GM21367 (cell line): ENCODE measurements around the gene SARDH.

Source experiments
- ATAC-seq: cut with Tn5 transposase; IDR thresholded peaks from one replicate; pipeline ENCODE4 v1.9.1; 2021; ENCODE audit not compliant: unreplicated experiment

SARDH gene

GRCh38 chr9:133654736-133655657 is 83.2 kb downstream of the SARDH start:
- no peak for ATAC-seq

- no peak for ATAC-seq
Measured at GRCh38 chr9:133653638-133654037, 84.5 kb downstream of the SARDH start.

- ATAC-seq: no peak
Measured at GRCh38 chr9:133650026-133650425, 88.1 kb downstream of the SARDH start.

DNA sequence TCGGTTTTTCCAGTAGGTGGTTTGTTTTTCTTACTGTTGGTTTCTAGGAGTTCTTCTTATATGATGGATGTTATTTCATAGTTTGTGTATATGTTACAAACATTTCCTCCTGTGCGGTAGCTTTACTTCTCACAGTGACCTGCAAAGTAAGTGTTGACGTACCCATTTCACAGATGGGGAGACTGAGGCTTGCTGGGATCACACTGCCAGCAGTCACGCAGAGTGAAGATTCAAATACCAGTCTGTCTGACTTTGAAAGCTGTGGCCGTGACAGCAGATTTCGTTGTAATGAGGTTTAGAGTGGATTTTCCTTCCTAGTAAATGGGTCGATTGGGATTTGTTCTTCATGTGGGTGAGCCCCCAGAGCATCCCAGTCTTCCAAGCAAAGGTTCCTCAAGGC is 89.0 kb downstream of the SARDH start:
- no peak for ATAC-seq

GRCh38 chr9:133647765-133648469 is 90.2 kb downstream of the SARDH start:
- no peak for ATAC-seq

DNA sequence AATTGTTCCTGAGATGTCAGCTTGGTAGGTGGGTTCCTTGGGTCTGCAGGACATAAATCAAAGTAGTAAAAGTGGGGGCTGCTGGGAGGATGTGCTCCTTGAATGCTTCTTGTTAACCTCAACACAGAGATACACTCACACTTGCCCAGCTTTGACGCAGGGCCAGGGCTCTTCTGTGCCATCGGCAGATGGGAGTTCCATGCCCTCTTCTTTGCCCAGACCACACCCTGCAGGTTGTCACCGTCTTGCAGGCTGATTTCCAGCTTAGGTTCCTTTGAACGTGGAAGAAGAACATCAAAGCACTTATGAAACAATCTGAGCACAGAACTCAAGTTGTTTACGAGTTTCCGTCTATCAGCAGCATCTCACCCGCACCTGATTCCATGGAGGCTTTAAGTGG is 91.0 kb downstream of the SARDH start:
- no peak for ATAC-seq

DNA sequence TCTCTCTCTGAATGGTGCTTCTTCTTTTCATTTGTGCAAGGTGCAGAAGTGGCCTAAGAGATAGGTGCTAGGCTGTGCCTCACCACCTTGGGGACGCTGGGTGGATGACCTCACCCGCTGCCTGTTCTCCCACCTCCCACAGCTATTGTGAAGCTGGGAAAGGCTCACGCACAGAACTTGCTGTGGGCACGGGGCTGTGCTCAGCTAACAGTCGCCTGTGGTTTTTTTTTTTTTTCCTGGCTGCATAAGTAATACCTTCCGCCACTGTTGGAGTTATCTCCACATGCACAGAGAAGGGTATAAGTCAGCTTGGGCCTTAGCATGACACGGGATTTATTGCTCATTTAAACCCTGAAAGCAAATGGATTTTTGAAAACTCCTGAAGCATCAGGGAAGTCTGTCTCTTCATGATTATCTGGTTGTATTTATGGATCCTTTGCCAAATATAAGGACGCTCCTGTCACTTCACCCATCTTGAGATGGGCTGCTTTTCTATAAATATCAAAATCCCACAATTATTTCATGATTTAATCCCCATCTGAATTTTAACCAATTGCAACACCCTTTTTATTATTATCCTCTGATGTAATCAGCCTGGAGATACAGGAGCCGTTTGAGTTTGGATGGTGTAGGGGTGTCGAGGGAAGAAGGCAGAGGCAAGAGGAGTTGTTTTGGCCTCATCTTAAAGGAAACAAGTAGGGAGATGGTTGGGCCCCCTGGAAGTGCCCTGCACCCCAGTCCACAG is 93.0 kb downstream of the SARDH start:
- ATAC-seq: no peak

- ATAC-seq: no peak
Measured at GRCh38 chr9:133643978-133644760, 94.0 kb downstream of the SARDH start.

DNA sequence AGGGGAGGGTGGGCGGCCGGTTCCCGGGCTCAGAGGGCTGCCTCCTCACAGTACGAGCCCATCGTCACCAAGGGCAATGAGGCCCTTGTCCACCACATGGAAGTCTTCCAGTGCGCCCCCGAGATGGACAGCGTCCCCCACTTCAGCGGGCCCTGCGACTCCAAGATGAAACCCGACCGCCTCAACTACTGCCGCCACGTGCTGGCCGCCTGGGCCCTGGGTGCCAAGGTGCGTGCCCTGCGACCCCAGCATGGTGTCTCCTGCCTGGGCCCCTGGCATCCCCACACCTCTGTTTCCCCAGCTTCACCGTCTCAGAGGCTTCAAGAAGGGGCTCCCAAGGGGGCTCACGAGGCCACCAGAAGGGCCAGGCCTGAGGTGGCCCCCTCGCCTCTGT is 94.8 kb downstream of the SARDH start:
- ATAC-seq: no peak

- ATAC-seq: no peak
Measured at GRCh38 chr9:133642708-133643361, 95.3 kb downstream of the SARDH start.

GRCh38 chr9:133641861-133642595 is 96.1 kb downstream of the SARDH start:
- ATAC-seq: no peak

GRCh38 chr9:133641396-133641655 is 96.8 kb downstream of the SARDH start:
- no peak for ATAC-seq

DNA sequence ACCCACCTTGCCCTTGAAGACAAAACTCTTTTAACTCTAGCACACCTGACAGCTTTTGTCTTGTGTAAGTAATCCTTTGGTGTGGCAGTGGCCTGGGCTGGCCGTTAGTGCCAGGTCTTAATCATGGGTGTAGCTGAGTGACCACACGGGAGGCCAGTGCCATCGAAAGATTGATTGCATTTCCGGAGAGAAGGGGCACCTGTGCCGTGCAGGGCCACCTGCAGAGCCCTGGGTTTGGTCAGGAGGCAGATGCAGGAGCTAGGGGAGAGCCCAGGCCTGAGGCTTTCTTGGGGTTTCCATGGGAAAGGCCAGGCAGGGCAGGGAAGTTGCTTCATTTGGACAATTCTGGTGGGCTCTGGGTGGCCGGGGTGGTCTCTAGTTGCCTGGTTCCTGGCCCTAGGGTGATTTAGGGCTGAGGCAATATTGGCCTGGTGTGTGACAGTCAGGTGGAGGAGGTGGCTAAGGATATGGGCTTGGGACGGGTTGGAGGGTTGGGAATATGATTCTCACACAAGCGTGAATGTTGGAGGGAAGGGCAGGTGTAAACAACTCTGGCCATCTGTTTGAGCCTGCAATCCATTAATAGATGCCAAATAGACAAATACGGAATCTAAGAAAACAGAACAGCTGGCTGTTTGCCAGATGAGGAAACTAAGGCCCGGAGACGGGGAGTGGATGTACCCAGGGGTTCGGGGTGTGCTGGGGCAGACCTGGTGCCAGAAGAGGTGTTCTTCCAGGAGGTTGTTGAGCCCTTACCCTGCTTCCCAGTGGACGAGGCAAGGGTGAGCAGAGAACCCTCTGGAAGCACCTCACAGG is 97.4 kb downstream of the SARDH start:
- no peak for ATAC-seq

GRCh38 chr9:133640160-133640559 is 98.0 kb downstream of the SARDH start:
- ATAC-seq: no peak

- no peak for ATAC-seq
Measured at GRCh38 chr9:133639613-133640012, 98.5 kb downstream of the SARDH start.

GRCh38 chr9:133638711-133639110 is 99.4 kb downstream of the SARDH start:
- ATAC-seq: no peak

GRCh38 chr9:133638076-133638475 is 100.1 kb downstream of the SARDH start:
- ATAC-seq: no peak

GRCh38 chr9:133637451-133638055 is 100.6 kb downstream of the SARDH start:
- no peak for ATAC-seq

- ATAC-seq: no peak
Measured at GRCh38 chr9:133636902-133637301, 101.2 kb downstream of the SARDH start.
